H9 (cell line): ENCODE results near the gene PLEKHJ1. TPM values are rescaled to one million over a fixed set of nuclear protein-coding genes. Genes with fewer than 3 reads are reported as not detected.
A peak's percentile ranks its signal among the peaks of the same experiment; 100 is the strongest.

Experiments
- DNase-seq: peaks from one replicate; pipeline ENCODE4 v3.0.0-alpha.2; 2017
- H2AFZ ChIP-seq: one replicate; pipeline ENCODE4 v1.6.1; 2013; ENCODE audit warnings: mild to moderate bottlenecking, low read length, control low read depth, moderate library complexity
- H2AK5ac ChIP-seq: 2 replicates; pipeline ENCODE4 v1.6.1; 2013; ENCODE audit warnings: low read length, control low read depth, mixed read lengths; ENCODE audit not compliant: insufficient read length
- H2BK120ac ChIP-seq: one replicate; pipeline ENCODE4 v1.6.1; 2013; ENCODE audit warnings: low read depth, mild to moderate bottlenecking, low read length, control low read depth, inconsistent platforms; ENCODE audit not compliant: poor library complexity, severe bottlenecking
- H2BK12ac ChIP-seq: 2 replicates; pipeline ENCODE4 v1.6.1; 2013; ENCODE audit warnings: low read length, control low read depth, mixed read lengths, low read depth; ENCODE audit not compliant: insufficient read length
- H2BK15ac ChIP-seq: 2 replicates; pipeline ENCODE4 v1.6.1; 2013; ENCODE audit warnings: low read depth, low read length, control low read depth
- H2BK20ac ChIP-seq: one replicate; pipeline ENCODE4 v1.6.1; 2013; ENCODE audit warnings: low read depth, mild to moderate bottlenecking, low read length, control low read depth, inconsistent platforms; ENCODE audit not compliant: poor library complexity, severe bottlenecking
- H2BK5ac ChIP-seq: 2 replicates; pipeline ENCODE4 v1.6.1; 2013; ENCODE audit warnings: low read length, control low read depth, mixed read lengths; ENCODE audit not compliant: insufficient read length
- H3K14ac ChIP-seq: 2 replicates; pipeline ENCODE4 v1.6.1; 2013; ENCODE audit warnings: low read length, control low read depth; ENCODE audit not compliant: insufficient read depth
- H3K18ac ChIP-seq: 2 replicates; pipeline ENCODE4 v1.6.1; 2013; ENCODE audit warnings: low read depth, mild to moderate bottlenecking, mixed read lengths, low read length, control low read depth; ENCODE audit not compliant: insufficient read length
- H3K23ac ChIP-seq: 2 replicates; pipeline ENCODE4 v1.6.1; 2013; ENCODE audit warnings: low read length, control low read depth, mixed read lengths, low read depth; ENCODE audit not compliant: insufficient read length
- H3K23me2 ChIP-seq: 2 replicates; pipeline ENCODE4 v1.6.1; 2013; ENCODE audit warnings: low read depth, mild to moderate bottlenecking, mixed read lengths, low read length, control low read depth; ENCODE audit not compliant: insufficient read length, poor library complexity, severe bottlenecking
- H3K27ac ChIP-seq: 2 replicates; pipeline ENCODE4 v1.5.1; 2013; ENCODE audit warnings: low read length, control low read depth, mixed read lengths, low read depth; ENCODE audit not compliant: insufficient read length
- H3K27me3 ChIP-seq: 2 replicates; pipeline ENCODE4 v1.6.1; 2013; ENCODE audit warnings: low read length, control low read depth, inconsistent platforms; ENCODE audit not compliant: insufficient read depth
- H3K4ac ChIP-seq: 2 replicates; pipeline ENCODE4 v1.6.1; 2013; ENCODE audit warnings: low read depth, mild to moderate bottlenecking, control low read depth, inconsistent platforms, low read length, moderate library complexity
- H3K4me1 ChIP-seq: 2 replicates; pipeline ENCODE4 v1.6.1; 2013; ENCODE audit warnings: low read length, control low read depth, inconsistent platforms; ENCODE audit not compliant: insufficient read depth
- H3K4me2 ChIP-seq: 2 replicates; pipeline ENCODE4 v1.6.1; 2013; ENCODE audit warnings: low read length, control low read depth, mixed read lengths; ENCODE audit not compliant: insufficient read length, insufficient read depth
- H3K56ac ChIP-seq: 2 replicates; pipeline ENCODE4 v1.6.1; 2013; ENCODE audit warnings: low read depth, mild to moderate bottlenecking, mixed read lengths, low read length, control low read depth; ENCODE audit not compliant: insufficient read length
- H3K79me1 ChIP-seq: 2 replicates; pipeline ENCODE4 v1.6.1; 2013; ENCODE audit warnings: low read depth, mild to moderate bottlenecking, moderate library complexity, low read length, control low read depth, inconsistent platforms; ENCODE audit not compliant: insufficient read depth, poor library complexity, severe bottlenecking
- H3K79me2 ChIP-seq: 2 replicates; pipeline ENCODE4 v1.6.1; 2013; ENCODE audit warnings: low read length, control low read depth, inconsistent platforms; ENCODE audit not compliant: insufficient read depth
- H3K9ac ChIP-seq: 2 replicates; pipeline ENCODE4 v1.6.1; 2013; ENCODE audit warnings: low read length, control low read depth, mixed read lengths; ENCODE audit not compliant: insufficient read length; ENCODE audit errors: extremely low read depth
- H3K9me3 ChIP-seq: one replicate; pipeline ENCODE4 v1.6.1; 2013; ENCODE audit warnings: low read depth, low read length, inconsistent platforms; ENCODE audit not compliant: control insufficient read depth
- H3T11ph ChIP-seq: one replicate; pipeline ENCODE4 v1.6.1; 2013; ENCODE audit warnings: mild to moderate bottlenecking, low read length, control low read depth, inconsistent platforms
- H4K20me1 ChIP-seq: one replicate; pipeline ENCODE4 v1.6.1; 2013; ENCODE audit not compliant: control insufficient read depth, insufficient read length, insufficient read depth
- H4K5ac ChIP-seq: 2 replicates; pipeline ENCODE4 v1.6.1; 2013; ENCODE audit warnings: low read depth, mild to moderate bottlenecking, mixed read lengths, low read length, control low read depth; ENCODE audit not compliant: insufficient read length
- H4K8ac ChIP-seq: replicated peaks from 2 replicates; pipeline ENCODE4 v1.6.1; 2013; ENCODE audit warnings: low read length, control low read depth, mixed read lengths, low read depth; ENCODE audit not compliant: insufficient read length
- H4K91ac ChIP-seq: 2 replicates; pipeline ENCODE4 v1.6.1; 2013; ENCODE audit warnings: low read depth, mild to moderate bottlenecking, moderate library complexity, mixed read lengths, low read length, control low read depth; ENCODE audit not compliant: insufficient read length
- H3K27ac Mint-ChIP-seq, 3 experiments: 2 replicates in 2 of 3; 3 replicates in 1 of 3; pipeline ENCODE4 v1.8.0; 2020 to 2021; ENCODE audit warnings: mixed read lengths in 3 of 3, mild to moderate bottlenecking in 1 of 3, moderate library complexity in 1 of 3
- H3K27me3 Mint-ChIP-seq: 2 replicates; pipeline ENCODE4 v1.8.0; 2021; ENCODE audit warnings: low read depth, mild to moderate bottlenecking, moderate library complexity, mixed read lengths
- H3K36me3 Mint-ChIP-seq, 3 experiments: 2 replicates in 2 of 3; 3 replicates in 1 of 3; pipeline ENCODE4 v1.8.0; 2020 to 2021; ENCODE audit warnings: low read depth in 3 of 3, mixed read lengths in 3 of 3; ENCODE audit not compliant: insufficient read depth in 1 of 3
- H3K4me1 Mint-ChIP-seq, 2 experiments: 2 replicates each; pipeline ENCODE4 v1.8.0; 2020; ENCODE audit warnings: mixed read lengths in 2 of 2
- H3K4me3 Mint-ChIP-seq, 2 experiments: 2 replicates in 1 of 2; 3 replicates in 1 of 2; pipeline ENCODE4 v1.8.0; 2020 to 2021; ENCODE audit warnings: mild to moderate bottlenecking in 2 of 2, mixed read lengths in 2 of 2, moderate library complexity in 1 of 2
- H3K9me3 Mint-ChIP-seq, 2 experiments: 2 replicates in 1 of 2; 3 replicates in 1 of 2; pipeline ENCODE4 v1.8.0; 2020; ENCODE audit warnings: mild to moderate bottlenecking in 2 of 2, mixed read lengths in 2 of 2, moderate library complexity in 1 of 2
- CTCF ChIP-seq: fragments of 200-600 bp; sonication (generic); conservative IDR thresholded peaks from 3 replicates; pipeline ENCODE4 v1.8.0; 2021; ENCODE audit warnings: antibody characterized with exemption, mild to moderate bottlenecking
- whole genome bisulfite sequencing: extraction: QIAGEN DNeasy Blood & Tissue Kit; methylation state at CpG from one replicate; pipeline ENCODE4 v1.1.7; 2013; ENCODE audit warnings: missing lambda C conversion rate, low lambda C conversion rate, mixed read lengths; ENCODE audit not compliant: insufficient read length; ENCODE audit errors: extremely low coverage; 5-methylcytosine and 5-hydroxymethylcytosine counted together
- total RNA-seq: library from RNA; stranded (reverse); gene quantifications from 2 replicates; pipeline ENCODE4 v1.2.1, GENCODE V29; 2021

PLEKHJ1 gene
- total RNA-seq, 1 experiment from 2014 or later, result 139 TPM

GRCh38 chr19:2228157-2229030, 7.7 kb downstream of the PLEKHJ1 start:
- no peaks in the 10 kb centered on the region for H3K79me2 ChIP-seq
- no peak overlapping the region for H3K4ac ChIP-seq
- no peak overlapping the region for H3K4me2 ChIP-seq
- H3K56ac ChIP-seq, result no peak overlapping the region
- H2BK12ac ChIP-seq, result no peak overlapping the region
- Mint-ChIP-seq H3K36me3 (peaks cover 9 to 54% (median 45%) of the 10 kb centered on the region in 3 experiments; a peak in 6 of 7 replicates), H3K4me3 (no peak overlapping the region), H3K27ac (peak overlapping the region in 2 of 3 experiments; percentile 81 to 93; a peak in 2 of 7 replicates), H3K4me1 (no peaks in the 10 kb centered on the region), H3K9me3 (no peaks in the 10 kb centered on the region), H3K27me3 (no peaks in the 10 kb centered on the region; the same call in 1 of the 2 replicates)
- no peak overlapping the region for H2BK15ac ChIP-seq
- no peaks in the 10 kb centered on the region for H3K4me1 ChIP-seq
- H3T11ph ChIP-seq, result no peak overlapping the region
- no peak for TF ChIP-seq CTCF
- H3K27ac ChIP-seq, result no peak overlapping the region
- no peaks in the 10 kb centered on the region for H3K27me3 ChIP-seq
- H3K23me2 ChIP-seq, result no peaks in the 10 kb centered on the region
- H2BK120ac ChIP-seq, result no peak overlapping the region
- H2BK20ac ChIP-seq, result no peak overlapping the region
- no peak overlapping the region for H3K23ac ChIP-seq
- no peaks in the 10 kb centered on the region for H3K9me3 ChIP-seq
- H2AK5ac ChIP-seq, result no peak overlapping the region
- H3K18ac ChIP-seq, result no peak overlapping the region
- WGBS, result no CpG with 5 or more reads among the region's 48 CpGs
- H4K5ac ChIP-seq, result no peak overlapping the region
- no peak overlapping the region for H4K8ac ChIP-seq
- no peak overlapping the region for H3K9ac ChIP-seq
- no peaks in the 10 kb centered on the region for H4K20me1 ChIP-seq
- H3K14ac ChIP-seq, result no peak overlapping the region
- no peak overlapping the region for H2BK5ac ChIP-seq
- no peak overlapping the region for H2AFZ ChIP-seq
- H4K91ac ChIP-seq, result no peak overlapping the region
- H3K79me1 ChIP-seq, result no peaks in the 10 kb centered on the region
- DNase-seq, result no peak
